Measurements from ENCODE around the gene TJP1.
"Not testable (repeated sequence)": the region's sequence is repeated elsewhere in the genome, so short reads cannot be mapped to it uniquely, and the experiment has no call there.

GRCh38 chr15:29782816-29783215 lies 39.5 kb downstream of the TJP1 start:
- TF ChIP-seq CTCF (IDR thresholded peaks at IDR 0.05; ENCODE audit: control extremely low read depth in 1 of 3, insufficient read depth in 1 of 3, low read depth in 1 of 3, low read length in 3 of 3); EZH2 (IDR thresholded peaks at IDR 0.05; ENCODE audit: low read depth, low read length, severe bottlenecking); MAFK (IDR thresholded peaks at IDR 0.05; ENCODE audit: low read depth, low read length); RAD21 (IDR thresholded peaks at IDR 0.05 in 1 of 2, conservative IDR thresholded peaks at IDR 0.05 in 1 of 2; ENCODE audit: low read depth in 2 of 2, low read length in 2 of 2); POLR2A (IDR thresholded peaks at IDR 0.05; ENCODE audit: control extremely low read depth in 1 of 2, low read depth in 2 of 2, low read length in 2 of 2); MAX (IDR thresholded peaks at IDR 0.05); SUZ12 (IDR thresholded peaks at IDR 0.05; ENCODE audit: low read length); ATF3 (IDR thresholded peaks at IDR 0.05; ENCODE audit: insufficient read depth, low read depth, low read length); EGR1 (IDR thresholded peaks at IDR 0.05; ENCODE audit: borderline replicate concordance, low read depth, low read length); EP300 (IDR thresholded peaks at IDR 0.05; ENCODE audit: borderline replicate concordance in 1 of 2, low read depth in 2 of 2, low read length in 2 of 2); BACH1 (IDR thresholded peaks at IDR 0.05; ENCODE audit: low read length): not testable (repeated sequence)
